22Rv1 (cell line): ENCODE data around the gene INSC.

ENCODE experiments used
- H3K27ac ChIP-seq: fragments of 450-650 bp; 2 replicates; pipeline ENCODE4 v1.5.1; 2017
- ZFX ChIP-seq: fragments of 450-650 bp; IDR thresholded peaks from 2 replicates; pipeline ENCODE4 v1.6.1; 2017; ENCODE audit warnings: antibody characterized with exemption, borderline replicate concordance
- TF ChIP-seq, protein P1 (sequence below): fragments of 450-650 bp; IDR thresholded peaks from 2 replicates; pipeline ENCODE4 v1.5.1; 2017; ENCODE audit warnings: mild to moderate bottlenecking

Gene INSC

DNA sequence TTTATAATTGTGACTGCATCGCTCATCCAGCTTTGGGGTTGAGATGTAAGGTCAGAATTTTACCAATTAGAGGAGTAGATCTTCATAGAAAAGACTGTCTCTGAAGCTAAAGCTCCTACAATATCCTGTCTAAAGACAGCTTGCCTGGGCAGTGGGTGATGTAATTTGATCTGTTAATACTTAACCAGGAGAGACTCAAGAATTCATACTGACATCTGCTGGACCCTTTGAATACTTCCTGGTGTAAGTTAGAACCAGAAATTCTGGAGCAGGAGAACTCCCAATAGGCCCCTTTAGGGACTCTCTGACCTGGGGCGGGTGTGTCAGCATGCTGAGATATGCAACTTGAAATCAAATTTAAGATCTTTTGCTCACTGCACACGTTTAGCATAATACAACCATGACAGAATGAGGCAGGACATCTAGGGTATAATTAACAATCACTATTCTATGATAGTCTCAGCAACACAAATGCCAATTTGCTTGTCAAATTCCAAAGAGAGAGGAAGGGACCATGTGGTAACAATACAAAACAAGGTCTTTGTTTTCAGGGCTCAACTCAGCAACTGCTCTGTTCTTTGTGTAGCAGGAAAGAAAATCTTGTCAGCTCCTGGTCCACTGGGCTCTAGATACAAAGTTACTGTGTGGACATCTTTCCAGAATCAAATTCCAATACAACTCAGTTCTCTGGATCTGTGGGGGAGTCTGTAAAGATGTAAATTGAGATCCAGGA, 143.9 kb downstream of the INSC start:
- no peak for TF ChIP-seq ZFX
- TF ChIP-seq, protein P1, sequence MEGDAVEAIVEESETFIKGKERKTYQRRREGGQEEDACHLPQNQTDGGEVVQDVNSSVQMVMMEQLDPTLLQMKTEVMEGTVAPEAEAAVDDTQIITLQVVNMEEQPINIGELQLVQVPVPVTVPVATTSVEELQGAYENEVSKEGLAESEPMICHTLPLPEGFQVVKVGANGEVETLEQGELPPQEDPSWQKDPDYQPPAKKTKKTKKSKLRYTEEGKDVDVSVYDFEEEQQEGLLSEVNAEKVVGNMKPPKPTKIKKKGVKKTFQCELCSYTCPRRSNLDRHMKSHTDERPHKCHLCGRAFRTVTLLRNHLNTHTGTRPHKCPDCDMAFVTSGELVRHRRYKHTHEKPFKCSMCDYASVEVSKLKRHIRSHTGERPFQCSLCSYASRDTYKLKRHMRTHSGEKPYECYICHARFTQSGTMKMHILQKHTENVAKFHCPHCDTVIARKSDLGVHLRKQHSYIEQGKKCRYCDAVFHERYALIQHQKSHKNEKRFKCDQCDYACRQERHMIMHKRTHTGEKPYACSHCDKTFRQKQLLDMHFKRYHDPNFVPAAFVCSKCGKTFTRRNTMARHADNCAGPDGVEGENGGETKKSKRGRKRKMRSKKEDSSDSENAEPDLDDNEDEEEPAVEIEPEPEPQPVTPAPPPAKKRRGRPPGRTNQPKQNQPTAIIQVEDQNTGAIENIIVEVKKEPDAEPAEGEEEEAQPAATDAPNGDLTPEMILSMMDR: peak; percentile 75
- H3K27ac ChIP-seq: peak overlapping the region; percentile 37

DNA sequence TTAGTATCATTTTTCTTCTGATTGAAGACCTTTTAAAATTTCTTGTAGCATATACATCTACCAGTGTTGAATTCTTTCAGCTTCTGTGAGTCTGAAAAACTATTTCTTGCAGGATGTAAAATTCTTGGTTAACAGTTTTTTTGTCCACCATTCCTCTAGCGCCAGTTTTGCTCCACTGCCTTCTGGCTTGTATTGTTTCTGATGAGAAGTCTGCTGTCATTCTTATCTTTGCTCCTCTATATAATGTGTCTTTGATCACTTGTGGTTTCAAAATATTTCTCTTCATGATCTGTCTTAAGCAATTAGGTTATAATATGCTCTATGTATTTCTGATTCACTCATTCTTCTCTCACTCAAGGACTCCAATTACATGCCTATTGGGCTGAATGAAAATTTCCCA, 152.3 kb downstream of the INSC start:
- no peak for TF ChIP-seq ZFX
- TF ChIP-seq, protein P1: no peak
- H3K27ac ChIP-seq: no peak overlapping the region

DNA sequence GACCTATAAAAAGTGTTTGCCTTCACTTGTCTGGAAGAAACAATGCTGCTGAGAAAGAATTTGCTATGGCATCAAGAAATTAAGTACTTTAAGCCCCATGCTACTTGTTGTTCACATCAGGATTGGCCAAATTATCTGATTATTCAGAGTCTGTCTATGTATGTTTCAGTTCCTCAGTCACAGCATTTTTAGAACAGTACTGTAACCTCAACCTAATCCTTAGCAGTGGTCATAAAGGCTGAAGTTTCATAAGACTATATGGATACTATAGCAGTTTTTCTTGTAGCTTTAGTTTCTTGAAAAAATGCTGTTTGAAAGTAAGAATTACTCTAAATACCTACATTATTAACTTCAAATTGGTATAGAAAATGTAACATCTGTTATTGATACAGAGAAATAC, 153.9 kb downstream of the INSC start:
- H3K27ac ChIP-seq: no peak overlapping the region
- no peak for TF ChIP-seq ZFX
- TF ChIP-seq, protein P1: no peak

DNA sequence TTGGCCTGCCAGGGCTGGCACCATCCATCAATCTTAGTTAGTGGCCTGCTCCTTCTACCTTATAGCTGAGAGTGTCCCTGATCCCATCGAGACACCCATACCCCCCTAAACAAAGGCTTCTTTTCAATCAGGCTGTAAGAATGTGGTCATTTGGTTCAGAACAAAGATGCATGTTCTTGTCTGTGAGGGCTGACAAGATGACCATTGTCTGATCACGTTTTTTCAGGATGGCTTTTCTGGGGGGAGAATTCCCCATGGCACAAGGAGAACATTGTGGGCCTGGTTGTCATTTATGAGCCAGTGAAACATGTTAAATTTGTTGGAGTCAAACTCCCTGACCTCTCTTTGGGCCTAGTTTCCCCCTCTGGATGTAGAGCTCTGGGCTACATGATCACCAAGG, 160.4 kb downstream of the INSC start:
- H3K27ac ChIP-seq: no peak overlapping the region
- TF ChIP-seq, protein P1: no peak
- TF ChIP-seq ZFX: no peak

DNA sequence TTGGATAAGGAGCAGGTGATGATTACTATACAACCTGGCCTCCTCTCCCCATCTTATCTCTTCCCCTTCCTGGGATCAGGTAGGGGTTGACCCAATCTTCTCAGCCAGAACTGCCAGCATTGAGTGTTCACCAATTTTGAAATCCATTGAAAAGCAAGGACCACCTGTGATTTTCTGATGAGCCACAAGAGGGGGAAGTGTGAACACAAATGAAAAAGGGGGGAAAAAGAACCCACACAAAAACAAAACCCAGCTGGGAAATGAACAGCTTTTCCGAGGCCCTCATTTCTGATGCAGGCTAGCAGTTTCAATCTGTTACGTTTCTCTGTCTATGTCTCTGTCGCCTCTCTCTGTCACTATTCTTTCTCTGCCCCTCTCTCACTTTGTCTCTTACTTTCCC, 161.9 kb downstream of the INSC start:
- no peak overlapping the region for H3K27ac ChIP-seq

DNA sequence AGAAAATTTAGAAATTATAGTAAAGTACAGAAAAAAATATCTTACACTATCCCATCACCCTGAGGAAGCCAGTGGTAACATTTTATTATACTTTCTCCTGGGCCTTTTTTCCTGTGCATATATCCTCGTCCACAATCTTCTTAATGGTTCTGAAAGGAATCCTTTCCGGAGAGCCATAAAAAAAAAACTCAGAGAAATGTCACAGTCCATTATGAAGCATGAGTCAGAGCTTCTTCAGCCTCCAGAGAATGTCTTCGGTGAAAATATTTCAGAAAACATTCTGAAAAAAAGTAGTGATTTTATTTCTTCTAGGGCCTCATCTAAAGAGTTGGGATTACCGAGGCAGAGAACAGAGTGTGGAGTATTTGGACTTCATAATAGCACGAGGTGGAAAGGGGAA, 163.4 kb downstream of the INSC start:
- H3K27ac ChIP-seq: no peak overlapping the region
- TF ChIP-seq, protein P1: no peak
- no peak for TF ChIP-seq ZFX

More for the DNA sequence above, 161.9 kb downstream of the INSC start:
- TF ChIP-seq, protein P1: peak; percentile 29; the same call in 1 of the 2 replicates
- no peak for TF ChIP-seq ZFX

DNA sequence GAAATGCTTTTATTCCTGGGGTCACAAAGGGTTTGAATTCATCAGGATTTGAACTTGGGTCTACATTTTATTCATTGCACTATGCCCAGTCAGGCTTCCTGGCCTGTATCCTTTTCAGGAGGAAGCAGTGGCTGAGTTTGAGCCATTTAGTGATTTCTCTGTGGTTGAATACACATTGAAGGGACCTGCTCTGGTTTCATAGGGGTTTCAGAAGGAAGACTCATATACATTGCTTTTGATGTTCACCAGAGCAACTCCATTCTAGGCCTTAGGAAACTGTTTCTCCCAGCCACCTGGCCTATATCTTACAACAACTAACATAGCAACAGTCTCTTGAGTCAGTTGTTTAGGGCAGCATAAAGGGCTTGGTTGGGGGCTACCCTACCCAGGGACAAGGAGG, 165.7 kb downstream of the INSC start:
- no peak overlapping the region for H3K27ac ChIP-seq
- TF ChIP-seq ZFX: no peak
- TF ChIP-seq, protein P1: no peak
